Peyer's patch (tissue), 4 donors: ENCODE data around the gene MEIS1. TPM values are rescaled to one million over a fixed set of nuclear protein-coding genes. Genes with fewer than 3 reads are reported as not detected.

ENCODE experiments used
- DNase-seq, 3 donors: peaks; one replicate each; pipeline ENCODE4 v3.0.0-alpha.2; 2017 to 2019
- H3K27ac ChIP-seq, 4 donors: fragments of 200-600 bp; sonication (generic); one replicate each; pipeline ENCODE4 v1.5.1; 2016 to 2019
- H3K27me3 ChIP-seq, 2 donors: fragments of 200-600 bp; sonication (generic); one replicate each; pipeline ENCODE4 v1.5.1; 2019
- H3K36me3 ChIP-seq, 3 donors: fragments of 200-600 bp; sonication (generic); one replicate each; pipeline ENCODE4 v1.5.1; 2016 to 2019
- H3K4me1 ChIP-seq, 4 donors: fragments of 200-600 bp; sonication (generic); one replicate each; pipeline ENCODE4 v1.5.1; 2016 to 2019
- H3K4me3 ChIP-seq, 4 donors: fragments of 200-600 bp; sonication (generic); 1 replicate in 3 of 4; 2 replicates in 1 of 4; pipeline ENCODE4 v1.5.1; 2016 to 2019; ENCODE audit warnings: mild to moderate bottlenecking in 1 of 4
- H3K9me3 ChIP-seq, 4 donors: fragments of 200-600 bp; sonication (generic); one replicate each; pipeline ENCODE4 v1.5.1; 2016 to 2019; ENCODE audit warnings: mild to moderate bottlenecking in 1 of 4
- POLR2A ChIP-seq, 2 donors: fragments of 450-650 bp; IDR thresholded peaks; one replicate each; pipeline ENCODE4 v1.5.1; 2017; ENCODE audit warnings: antibody characterized with exemption in 2 of 2, mild to moderate bottlenecking in 2 of 2, moderate library complexity in 2 of 2
- total RNA-seq, 4 donors: library from RNA; depleted of rRNA; stranded (reverse); fragments of >200 nt; gene quantifications; one replicate each; pipeline ENCODE4 v1.1.0, GENCODE V29; 2016
- TF ChIP-seq, protein P1 (sequence below), 6 experiments: fragments of 450-650 bp in 4 of 6; fragments of 200-600 bp in 2 of 6; sonication (generic) in 1 of 6; IDR thresholded peaks; one replicate each; pipeline ENCODE4 v1.5.1; 2017 to 2019; ENCODE audit warnings: antibody characterized with exemption in 6 of 6, mild to moderate bottlenecking in 3 of 6, moderate library complexity in 1 of 6

The MEIS1 gene
- total RNA-seq, 4 donors from 2014 or later, result 7.2 to 64.4 (median 16.3) TPM

- no peaks in the 10 kb centered on the region for H3K36me3 ChIP-seq
- no peaks in the 10 kb centered on the region for H3K4me1 ChIP-seq
- no peaks in the 10 kb centered on the region for H3K9me3 ChIP-seq
- H3K27me3 ChIP-seq, result no peaks in the 10 kb centered on the region
- no peak overlapping the region for H3K27ac ChIP-seq
- TF ChIP-seq POLR2A (IDR thresholded peaks at IDR 0.05), result no peak
- TF ChIP-seq, protein P1, sequence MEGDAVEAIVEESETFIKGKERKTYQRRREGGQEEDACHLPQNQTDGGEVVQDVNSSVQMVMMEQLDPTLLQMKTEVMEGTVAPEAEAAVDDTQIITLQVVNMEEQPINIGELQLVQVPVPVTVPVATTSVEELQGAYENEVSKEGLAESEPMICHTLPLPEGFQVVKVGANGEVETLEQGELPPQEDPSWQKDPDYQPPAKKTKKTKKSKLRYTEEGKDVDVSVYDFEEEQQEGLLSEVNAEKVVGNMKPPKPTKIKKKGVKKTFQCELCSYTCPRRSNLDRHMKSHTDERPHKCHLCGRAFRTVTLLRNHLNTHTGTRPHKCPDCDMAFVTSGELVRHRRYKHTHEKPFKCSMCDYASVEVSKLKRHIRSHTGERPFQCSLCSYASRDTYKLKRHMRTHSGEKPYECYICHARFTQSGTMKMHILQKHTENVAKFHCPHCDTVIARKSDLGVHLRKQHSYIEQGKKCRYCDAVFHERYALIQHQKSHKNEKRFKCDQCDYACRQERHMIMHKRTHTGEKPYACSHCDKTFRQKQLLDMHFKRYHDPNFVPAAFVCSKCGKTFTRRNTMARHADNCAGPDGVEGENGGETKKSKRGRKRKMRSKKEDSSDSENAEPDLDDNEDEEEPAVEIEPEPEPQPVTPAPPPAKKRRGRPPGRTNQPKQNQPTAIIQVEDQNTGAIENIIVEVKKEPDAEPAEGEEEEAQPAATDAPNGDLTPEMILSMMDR (IDR thresholded peaks at IDR 0.05), result no peak
- DNase-seq, result no peak
- H3K4me3 ChIP-seq, result no peak overlapping the region
Observed at GRCh38 chr2:66595556-66595955, 160.6 kb downstream of the MEIS1 start.

GRCh38 chr2:66596256-66596655, 161.3 kb downstream of the MEIS1 start:
- TF ChIP-seq POLR2A (IDR thresholded peaks at IDR 0.05), result no peak
- TF ChIP-seq, protein P1 (IDR thresholded peaks at IDR 0.05), result no peak
- no peaks in the 10 kb centered on the region for H3K27me3 ChIP-seq
- no peaks in the 10 kb centered on the region for H3K9me3 ChIP-seq
- no peaks in the 10 kb centered on the region for H3K36me3 ChIP-seq
- no peaks in the 10 kb centered on the region for H3K4me1 ChIP-seq
- H3K27ac ChIP-seq, result no peak overlapping the region
- H3K4me3 ChIP-seq, result no peak overlapping the region
- no peak for DNase-seq

DNA sequence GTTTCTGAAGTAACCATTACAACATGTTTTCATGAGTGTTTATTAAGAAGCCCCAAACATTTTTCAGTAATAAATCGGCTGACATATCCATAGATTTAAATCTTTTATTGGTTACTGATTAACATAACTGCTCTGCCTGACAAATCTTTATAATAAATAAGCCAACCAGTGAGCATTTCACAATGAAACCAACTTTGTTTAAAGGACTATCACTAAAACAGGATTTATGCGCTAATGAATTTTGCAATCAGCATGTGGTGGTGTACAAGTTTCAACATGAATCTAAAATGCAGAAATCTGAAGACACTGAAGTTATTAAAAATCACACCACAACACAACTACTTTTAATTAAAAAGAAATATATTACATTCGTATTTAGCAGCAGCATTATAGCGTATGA, 166.7 kb downstream of the MEIS1 start:
- TF ChIP-seq, protein P1 (IDR thresholded peaks at IDR 0.05), result no peak
- TF ChIP-seq POLR2A (IDR thresholded peaks at IDR 0.05), result no peak
- Histone ChIP-seq H3K4me1 (no peaks in the 10 kb centered on the region), H3K4me3 (no peak overlapping the region)

GRCh38 chr2:66602341-66602740, 167.4 kb downstream of the MEIS1 start:
- Histone ChIP-seq H3K27me3 (no peaks in the 10 kb centered on the region), H3K4me1 (no peaks in the 10 kb centered on the region), H3K36me3 (no peaks in the 10 kb centered on the region), H3K4me3 (no peak overlapping the region), H3K27ac (no peak overlapping the region), H3K9me3 (no peaks in the 10 kb centered on the region)
- TF ChIP-seq, protein P1 (IDR thresholded peaks at IDR 0.05), result no peak
- no peak for TF ChIP-seq POLR2A (IDR thresholded peaks at IDR 0.05)
- no peak for DNase-seq

More for the DNA sequence above, 166.7 kb downstream of the MEIS1 start:
- Histone ChIP-seq H3K9me3 (no peaks in the 10 kb centered on the region), H3K27me3 (no peaks in the 10 kb centered on the region), H3K27ac (no peak overlapping the region), H3K36me3 (no peaks in the 10 kb centered on the region)
- no peak for DNase-seq

GRCh38 chr2:66604326-66604725, 169.4 kb downstream of the MEIS1 start:
- Histone ChIP-seq H3K4me3 (no peak overlapping the region), H3K4me1 (no peaks in the 10 kb centered on the region), H3K27me3 (no peaks in the 10 kb centered on the region), H3K27ac (no peak overlapping the region), H3K36me3 (no peaks in the 10 kb centered on the region), H3K9me3 (no peaks in the 10 kb centered on the region)
- TF ChIP-seq, protein P1 (IDR thresholded peaks at IDR 0.05), result no peak
- no peak for TF ChIP-seq POLR2A (IDR thresholded peaks at IDR 0.05)
- no peak for DNase-seq

DNA sequence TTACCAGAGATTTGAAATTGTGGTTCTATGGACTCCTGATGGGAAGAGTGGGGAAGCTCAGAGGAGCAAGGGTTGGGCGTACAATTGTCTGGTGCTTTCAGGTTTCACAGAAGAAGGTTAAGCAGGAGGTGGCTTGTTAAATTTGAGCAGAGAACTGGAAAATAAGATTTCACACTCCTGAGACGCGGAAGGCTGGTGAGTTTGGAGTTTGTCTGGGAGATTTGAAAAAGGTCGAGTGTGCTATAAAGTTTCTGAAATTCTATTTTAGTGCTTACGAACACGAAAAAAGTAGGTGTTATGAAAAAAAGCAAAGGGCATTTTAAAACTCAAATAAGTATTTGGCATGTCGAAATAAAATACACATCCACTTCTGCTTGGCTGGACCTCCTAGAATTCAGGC, 170.1 kb downstream of the MEIS1 start:
- no peaks in the 10 kb centered on the region for H3K4me1 ChIP-seq
- no peak for DNase-seq
- H3K4me3 ChIP-seq, result no peak overlapping the region
- TF ChIP-seq POLR2A (IDR thresholded peaks at IDR 0.05), result no peak
- TF ChIP-seq, protein P1 (IDR thresholded peaks at IDR 0.05), result no peak
- H3K9me3 ChIP-seq, result no peaks in the 10 kb centered on the region
- H3K27me3 ChIP-seq, result no peaks in the 10 kb centered on the region
- H3K27ac ChIP-seq, result no peak overlapping the region
- no peaks in the 10 kb centered on the region for H3K36me3 ChIP-seq
